GM18909 (cell line): Measurements from ENCODE around the gene ITGB4.

Source experiments
- ATAC-seq: cut with Tn5 transposase; IDR thresholded peaks from one replicate; pipeline ENCODE4 v1.9.1; 2021; ENCODE audit warnings: mild to moderate bottlenecking; ENCODE audit not compliant: unreplicated experiment, poor library complexity

The ITGB4 gene

DNA sequence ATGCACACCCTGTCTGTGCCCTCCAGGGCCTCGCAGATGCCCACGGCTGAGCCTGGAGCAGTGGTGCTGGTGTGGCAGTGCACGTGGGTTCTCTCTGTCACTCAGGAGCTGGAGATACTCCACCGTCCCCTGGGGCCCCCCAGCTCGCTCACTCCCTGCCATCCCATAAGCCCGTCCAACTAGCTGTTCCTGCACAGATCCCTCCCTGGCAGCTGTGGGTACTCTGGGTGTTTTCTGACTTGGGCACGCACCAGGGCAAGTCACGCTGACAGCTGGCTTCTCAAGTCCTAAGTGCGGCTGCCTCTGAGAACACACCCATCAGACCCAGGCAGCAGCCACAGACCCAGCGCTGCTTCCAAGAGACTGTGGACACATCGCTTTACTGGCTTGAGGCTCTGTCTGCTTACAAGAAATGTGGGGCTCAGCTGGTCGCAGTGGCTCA lies 25.4 kb upstream of the ITGB4 start:
- ATAC-seq = no peak

DNA sequence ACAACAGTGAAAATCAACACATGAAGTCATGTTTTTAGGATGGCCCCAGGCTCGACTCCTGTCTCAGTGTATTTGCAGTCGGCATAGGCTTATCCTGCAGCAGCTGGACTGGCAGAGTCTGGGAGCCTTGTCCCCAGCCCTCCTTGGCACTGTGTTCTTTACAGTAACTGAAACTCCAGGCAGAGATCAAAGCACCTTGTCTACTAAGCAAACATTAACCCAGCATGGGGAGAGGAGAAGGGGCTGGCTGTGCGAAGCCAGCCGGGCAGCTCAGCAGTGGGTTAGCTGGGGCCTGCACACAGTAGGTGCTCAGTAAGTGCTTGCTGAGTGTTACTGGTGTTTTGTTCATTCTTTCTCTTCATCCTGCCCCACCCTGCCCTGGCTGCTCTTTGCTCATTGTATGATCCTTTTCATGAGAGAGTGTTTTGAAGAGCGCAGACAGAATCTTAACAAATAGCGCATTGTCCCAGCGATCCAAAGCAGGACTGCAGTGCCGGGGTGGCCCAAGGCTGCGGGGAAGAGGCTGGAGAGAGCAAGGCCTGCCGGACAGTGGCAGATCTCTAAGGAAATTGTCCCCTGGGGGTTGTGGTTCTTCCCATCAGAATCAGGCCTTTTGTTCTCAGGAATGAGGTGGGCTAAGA lies 23.5 kb upstream of the ITGB4 start:
- no peak for ATAC-seq

DNA sequence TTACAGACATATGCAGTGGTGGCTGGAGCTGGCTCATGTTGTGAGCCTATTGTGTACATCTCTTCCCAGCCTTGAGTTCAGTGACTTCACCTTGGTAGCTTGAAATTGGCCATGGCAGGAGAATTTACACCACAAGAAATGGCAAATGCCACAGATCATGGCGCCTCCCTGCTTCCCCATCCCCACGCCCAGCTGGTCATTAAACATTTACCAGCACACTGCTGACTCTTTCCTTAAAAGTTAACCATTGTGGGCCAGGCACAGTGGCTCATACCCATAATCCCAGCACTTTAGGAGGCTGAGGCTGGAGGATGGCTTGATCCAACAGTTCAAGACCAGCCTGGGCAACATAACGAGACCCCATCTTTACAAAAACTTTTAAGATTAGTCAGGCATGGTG lies 22.6 kb upstream of the ITGB4 start:
- ATAC-seq = no peak

DNA sequence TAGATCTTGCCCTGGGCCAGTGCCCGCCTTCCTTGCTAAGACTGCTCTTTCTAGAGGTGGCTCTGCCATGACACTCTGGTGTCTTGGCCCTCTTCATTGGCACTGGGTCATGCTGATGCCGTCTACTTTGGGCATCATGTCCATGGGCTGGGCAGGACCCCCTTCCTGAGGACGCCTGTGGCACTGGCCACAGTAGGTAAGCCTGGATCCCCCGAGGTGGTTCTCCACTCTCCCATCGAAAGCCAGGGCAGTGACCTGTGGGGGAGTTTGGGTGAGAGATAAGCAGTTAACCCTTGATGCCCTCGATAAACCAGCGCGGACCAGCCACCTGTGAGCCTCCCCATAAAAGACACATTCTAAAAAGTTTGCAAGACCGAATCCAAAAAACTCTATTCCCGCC lies 20.0 kb upstream of the ITGB4 start:
- no peak for ATAC-seq

DNA sequence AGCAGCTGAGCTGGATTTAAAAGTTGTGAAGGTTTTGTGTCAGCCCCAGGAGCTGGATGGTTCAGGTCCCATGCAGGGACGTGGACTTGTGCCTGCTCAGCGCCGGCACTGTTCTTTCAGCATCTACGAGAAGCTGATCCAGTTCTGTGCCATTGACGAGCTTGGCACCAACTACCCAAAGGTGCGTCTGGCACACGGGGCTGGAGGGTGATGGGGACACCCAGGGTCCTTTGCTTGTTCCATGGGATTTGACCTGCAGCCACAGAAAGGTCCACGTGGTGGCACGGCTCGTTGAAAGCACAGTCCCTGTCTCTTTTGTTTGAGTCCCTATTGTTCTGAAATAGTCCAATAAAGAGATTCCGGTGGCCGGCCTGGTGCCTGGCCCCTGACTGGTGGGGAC lies 18.1 kb upstream of the ITGB4 start:
- ATAC-seq = no peak

DNA sequence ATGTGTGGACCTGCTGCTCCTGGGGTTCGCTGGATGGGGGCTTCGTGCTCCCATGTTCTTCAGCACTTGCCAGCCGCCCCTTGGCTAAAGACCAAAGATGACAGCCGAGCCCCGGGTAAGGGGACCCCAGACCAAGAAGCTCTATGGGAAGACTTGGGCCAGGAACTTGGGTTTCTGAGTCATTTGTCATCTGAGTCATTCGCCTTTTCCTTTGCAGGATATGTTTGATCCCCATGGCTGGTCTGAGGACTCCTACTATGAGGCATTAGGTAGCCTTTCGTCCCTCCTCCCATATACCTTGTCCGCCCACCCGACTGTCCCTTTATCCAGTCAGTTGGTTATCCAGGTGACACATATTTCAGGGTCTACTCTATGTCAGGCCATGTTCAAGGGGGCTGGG lies 17.7 kb upstream of the ITGB4 start:
- ATAC-seq = no peak

DNA sequence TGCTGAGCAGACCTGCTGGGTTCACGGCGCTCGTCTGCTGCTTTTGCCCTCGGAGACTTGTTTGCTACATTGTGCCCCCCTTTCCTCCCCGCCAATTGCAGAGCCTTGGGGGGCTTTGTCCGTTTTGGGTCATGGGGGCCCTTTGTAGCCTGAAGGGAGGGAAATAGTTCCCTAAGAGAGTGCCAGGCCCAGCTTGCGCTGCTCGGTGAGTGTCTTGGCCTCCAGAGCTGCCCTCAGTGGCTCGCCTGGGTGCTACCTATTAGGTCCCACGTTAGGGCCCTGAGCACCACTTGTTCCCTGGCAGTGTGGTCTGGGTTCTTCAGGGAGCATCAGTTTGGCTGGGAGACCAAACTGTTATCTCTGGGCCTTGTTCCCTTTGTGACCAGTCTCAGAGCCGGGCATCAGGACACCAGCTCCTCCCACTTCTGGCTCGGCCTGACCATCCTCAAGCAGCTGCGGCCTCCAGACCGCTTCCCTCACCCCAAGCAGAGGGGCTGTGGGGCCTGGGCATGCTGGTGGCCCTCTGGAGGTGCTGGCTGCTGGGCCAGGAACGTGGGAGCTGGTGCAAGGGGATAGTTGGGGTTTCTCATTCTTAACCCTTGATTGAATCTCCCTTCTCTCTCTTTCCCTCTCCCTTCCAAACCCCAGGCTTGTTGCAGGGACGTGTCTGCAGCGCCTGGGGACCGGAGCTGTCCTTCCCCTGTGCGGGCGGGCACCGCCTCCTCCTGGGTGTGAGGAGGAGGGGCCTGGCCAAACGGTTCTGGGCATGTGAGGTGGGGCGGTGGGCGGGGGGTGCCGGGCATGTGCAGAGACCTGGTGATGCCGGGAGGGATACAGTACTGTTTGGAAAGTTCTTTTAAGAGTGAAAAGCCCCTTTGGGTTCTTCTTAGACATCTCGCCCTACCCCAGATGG lies 16.0 kb upstream of the ITGB4 start:
- no peak for ATAC-seq

DNA sequence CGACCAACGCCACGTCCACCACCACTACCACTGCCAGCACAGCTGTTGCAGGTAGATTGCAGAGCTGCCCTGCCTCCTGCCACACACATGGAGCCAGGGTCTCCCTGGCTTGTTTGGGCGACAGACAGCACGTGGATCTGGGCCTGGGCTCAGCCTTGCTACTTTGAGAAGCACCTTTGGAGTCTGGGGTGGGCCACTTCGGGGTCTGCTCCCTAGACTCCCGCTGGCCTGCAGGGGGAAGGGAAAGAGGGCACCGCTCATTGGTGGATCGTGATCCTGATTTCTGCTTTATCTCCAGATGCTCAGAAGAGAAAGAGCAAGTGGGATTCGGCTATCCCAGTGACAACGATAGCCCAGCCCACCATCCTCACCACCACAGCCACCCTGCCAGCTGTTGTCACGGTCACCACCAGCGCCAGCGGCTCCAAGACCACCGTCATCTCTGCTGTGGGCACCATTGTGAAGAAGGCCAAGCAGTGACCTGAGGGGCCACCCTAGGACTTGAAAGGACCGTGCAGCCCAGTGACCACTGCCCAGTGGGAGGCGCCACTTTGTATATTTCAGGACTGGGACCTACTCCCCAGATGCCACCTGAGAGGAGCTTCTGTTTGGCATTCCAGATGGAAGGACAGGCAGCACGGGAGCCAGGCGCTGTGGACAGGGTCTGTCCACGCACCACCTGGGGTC lies 15.1 kb upstream of the ITGB4 start:
- no peak for ATAC-seq

DNA sequence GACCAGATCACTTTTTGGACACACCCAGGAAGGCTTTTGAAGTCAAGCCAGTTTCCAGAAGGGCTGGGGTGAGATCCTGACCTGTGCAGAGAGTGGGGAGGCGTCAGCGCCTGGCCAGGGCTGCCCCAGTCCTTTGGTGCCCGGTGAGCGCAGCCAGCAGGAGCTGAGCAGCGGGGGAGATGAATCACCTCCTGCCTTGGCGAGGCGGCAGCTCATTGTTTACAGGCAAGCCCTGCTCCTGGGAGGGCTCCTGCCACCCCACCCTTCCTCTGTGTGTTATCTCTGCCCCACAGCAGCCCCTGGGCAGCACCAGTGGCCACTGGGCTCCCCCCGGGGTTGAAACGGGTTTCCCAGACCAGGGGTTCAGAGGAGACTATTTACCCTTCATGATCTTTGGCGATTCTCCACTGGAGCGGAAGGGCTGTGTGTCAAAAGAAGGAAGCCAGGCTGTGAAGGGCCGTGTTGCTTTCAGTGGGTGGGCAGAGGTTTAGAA lies 14.1 kb upstream of the ITGB4 start:
- no peak for ATAC-seq

DNA sequence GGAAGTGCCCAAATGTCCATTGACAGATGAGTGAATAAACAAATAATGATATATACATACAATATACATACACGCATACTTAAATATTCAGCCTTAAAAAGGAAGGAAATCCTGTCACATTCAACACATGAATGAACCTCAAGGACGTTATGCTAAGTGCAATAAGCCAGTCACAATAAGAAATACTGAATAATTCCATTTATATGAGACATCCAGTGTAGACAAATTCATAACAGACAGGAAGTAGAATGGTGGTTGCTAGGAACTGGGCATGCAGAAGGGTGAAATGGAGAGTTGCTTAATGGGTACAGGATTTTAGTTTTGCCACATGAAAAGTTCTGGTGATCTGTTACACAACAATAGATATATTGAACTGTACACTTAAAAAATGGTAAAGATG lies 8.8 kb upstream of the ITGB4 start:
- no peak for ATAC-seq

DNA sequence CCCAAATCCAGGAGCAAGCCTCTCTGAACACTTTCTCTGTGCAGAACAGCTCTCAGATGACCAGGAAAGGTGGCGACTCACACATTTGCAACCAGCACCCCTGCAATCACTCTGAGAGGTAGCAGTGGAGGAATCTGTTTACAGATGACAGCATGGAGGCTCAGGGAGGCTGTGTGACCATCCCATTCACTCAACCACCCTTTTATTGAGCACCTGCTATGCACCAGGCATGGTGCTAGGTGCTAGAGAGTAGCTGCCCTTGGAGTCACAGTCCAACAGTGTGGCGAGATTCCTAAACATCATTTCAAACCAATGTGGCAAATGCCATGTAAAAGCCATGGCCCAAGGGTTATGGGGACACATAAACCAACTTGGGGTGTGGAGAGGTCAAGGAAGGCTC lies 1.5 kb upstream of the ITGB4 start:
- no peak for ATAC-seq

DNA sequence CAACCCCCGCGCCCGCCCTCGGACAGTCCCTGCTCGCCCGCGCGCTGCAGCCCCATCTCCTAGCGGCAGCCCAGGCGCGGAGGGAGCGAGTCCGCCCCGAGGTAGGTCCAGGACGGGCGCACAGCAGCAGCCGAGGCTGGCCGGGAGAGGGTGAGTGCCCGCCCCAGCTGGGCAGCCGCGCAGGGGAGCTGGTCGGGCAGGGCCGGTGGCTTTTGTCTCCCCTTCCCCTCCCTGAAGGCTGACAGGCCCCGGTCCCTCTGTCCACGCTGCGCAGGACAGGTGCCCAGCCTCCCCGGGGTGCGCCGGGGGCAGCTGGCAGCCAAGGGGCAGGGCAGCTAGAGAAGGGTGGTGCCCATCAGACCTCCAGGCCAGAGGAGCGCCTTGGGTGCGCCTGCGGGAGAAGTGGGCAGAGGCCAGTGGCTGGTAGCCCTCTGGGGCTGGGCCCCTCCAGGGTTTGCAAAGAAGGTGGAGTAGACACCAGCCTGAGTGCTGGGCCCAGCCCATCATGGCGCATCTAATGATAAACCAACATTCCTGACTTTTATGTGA lies 278 bp downstream of the ITGB4 start:
- no peak for ATAC-seq

DNA sequence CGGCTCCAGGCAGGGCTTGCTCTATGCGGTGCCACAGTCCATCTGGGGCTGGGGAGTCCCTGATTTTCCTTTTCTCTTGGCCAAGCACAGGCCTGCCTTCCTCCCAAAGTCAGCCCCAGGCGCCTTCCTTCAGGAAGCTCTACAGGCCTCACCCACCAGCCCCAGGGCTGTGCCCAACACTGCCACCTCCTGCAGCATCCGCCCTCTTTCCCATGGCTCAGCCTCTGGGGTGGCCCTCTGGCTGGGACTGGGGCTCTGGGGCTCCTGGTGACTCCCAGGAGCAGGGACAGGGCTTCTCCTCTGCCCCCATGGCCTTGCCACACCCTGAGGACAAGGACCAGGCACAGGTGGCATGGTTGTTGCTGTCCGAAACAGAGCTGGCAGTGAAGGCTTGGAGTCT lies 817 bp downstream of the ITGB4 start:
- ATAC-seq = no peak

DNA sequence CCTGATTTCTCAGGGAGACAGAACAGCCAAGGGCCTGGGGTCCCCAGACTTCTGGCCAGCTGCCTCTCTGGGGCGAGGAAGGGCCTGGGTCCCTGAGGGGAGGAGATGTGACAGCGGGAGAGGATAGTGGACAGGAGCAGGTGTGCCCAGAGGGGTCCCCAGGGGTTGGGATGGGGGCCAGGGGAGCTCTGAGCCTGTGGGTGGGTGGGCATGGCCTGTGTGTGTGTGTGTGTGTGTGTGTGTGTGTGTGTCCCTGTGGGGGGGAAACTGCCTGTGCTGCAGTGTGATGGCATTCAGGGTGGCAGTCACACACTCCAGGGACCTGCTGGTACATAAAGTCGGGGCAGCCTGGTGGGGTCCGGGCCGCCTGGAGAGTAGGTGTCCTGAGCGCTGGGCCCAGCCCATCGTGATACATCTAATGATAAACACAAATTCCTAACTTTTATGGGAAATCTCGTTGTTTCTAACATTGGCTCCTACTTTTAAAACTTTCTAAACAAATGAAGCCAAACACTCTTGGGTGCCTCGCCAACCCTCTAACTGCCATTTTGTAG lies 1.4 kb downstream of the ITGB4 start:
- ATAC-seq = no peak

DNA sequence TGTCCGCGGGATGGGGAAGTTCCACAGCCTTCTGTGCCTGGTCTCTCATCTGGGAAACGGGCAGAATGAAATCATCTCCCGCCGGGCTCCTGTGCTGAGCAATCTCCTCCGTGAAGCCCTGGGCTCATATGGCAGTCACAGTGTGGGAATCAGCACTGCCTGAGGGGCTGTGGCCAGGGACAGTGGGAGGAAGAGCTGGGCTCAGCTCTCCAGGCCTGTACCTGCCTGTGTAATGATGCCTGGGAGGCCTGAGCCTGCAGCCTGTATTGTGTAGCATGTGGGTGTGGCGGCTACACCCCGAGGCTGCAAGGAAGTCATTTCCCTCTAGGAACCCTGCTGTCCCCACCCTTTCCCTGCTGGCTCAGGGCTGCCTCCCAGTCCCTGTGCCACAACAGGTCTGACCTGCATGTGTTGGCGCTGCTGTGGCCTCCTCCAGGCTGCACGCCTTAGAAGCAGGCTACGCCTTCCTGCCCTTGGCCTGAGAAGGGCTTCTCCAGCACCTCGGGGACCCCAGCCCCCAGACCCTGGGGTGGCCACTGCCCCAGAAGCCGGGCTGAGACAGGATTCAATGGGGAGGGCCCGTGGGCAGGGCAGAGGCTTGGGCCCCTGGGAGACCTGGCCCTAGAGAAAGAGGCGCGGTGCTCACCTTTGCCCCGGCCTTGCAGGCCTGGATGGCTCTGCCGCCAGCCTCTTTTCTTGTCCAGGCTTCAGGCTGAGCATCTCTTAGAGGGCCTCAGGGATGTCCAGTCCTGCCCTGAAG lies 2.1 kb downstream of the ITGB4 start:
- ATAC-seq = no peak

DNA sequence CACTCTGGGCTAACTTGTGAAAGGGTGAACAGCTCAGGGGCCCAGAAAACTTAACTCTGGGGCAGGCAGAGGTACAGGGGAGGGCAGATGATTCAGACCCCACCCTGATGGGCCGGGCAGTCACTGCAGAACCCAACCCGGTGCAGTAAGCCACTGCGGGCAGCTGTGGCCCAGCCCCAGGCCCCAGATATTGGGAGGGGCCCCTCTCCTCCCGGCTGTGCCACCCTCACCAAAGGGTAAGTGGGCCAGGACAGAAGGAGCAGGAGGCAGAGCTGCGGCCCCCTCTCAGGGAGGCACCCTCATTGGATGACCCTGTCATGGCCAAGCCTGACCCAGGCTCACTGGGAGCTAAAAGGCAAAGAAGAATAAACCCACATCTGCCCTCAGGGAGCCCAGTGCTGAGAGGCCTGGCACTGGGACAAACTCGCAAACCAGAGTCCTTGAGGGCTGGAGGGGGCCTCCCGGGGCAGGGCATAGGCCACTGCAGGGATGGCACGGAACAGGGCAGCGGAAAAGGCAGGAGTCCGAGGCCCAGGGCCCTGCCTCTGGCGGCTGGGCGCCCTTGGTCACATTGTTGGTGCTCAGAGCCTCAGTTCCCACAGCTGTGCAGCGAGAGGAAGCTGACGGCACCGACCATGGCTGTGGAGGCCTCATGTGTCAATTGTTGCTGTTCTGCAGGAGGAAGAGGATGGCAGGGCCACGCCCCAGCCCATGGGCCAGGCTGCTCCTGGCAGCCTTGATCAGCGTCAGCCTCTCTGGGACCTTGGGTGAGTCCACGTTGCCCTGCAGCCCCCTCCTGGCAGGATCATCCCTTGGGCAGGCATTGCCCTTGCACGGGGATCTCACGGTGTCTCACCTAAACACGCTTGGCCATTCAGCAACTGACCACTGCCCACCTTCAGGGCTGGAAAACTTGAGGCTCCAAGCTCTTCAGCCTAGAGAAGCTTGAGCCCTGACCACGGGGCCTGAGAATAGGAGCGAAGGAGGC lies 3.1 kb downstream of the ITGB4 start:
- ATAC-seq = no peak

DNA sequence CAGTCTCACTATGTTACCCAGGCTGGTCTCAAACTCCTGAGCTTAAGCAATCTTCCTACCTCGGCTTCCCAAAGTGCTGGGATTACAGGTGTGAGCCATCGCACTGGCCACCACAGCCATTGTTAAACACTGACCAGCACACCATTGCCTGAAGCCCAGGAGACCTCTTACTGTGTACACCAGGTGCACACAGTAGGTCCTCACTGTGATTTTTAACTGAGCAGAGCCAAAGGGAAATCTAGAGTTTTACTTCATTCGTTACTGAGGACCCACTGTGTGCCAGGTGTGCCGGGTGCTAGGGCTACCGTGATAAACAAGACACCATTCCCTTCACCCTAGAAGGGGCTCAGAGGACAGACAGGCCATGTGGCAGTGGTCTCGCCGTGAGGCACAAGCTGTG lies 4.2 kb downstream of the ITGB4 start:
- no peak for ATAC-seq

DNA sequence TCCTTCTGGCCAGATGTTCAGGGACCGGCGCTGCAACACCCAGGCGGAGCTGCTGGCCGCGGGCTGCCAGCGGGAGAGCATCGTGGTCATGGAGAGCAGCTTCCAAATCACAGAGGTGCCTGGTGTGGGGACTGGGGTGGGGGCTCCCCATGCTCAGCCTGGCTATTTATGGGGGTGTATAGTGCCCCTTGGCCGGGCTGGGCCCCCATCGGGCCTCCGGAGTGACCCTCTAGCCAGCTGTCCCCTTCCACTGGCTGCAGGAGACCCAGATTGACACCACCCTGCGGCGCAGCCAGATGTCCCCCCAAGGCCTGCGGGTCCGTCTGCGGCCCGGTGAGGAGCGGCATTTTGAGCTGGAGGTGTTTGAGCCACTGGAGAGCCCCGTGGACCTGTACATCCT lies 6.1 kb downstream of the ITGB4 start:
- no peak for ATAC-seq

DNA sequence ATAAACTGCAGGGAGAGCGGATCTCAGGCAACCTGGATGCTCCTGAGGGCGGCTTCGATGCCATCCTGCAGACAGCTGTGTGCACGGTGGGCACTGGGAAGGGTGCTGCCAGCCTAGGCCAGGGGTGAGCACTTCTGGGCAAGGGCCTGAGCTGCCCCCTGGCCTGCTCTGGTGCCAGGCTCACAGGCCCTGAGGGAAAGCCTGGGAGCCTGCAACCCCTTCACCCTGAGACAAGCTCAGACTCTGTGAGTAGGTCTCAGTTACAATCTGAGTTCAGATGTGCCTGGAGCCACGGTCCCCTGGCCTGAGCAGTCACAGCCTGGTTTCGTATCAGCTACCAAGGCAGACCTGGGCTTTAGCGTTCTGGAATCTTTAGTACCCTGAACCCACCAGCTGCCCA lies 8.1 kb downstream of the ITGB4 start:
- no peak for ATAC-seq
